ENCODE data around the gene BCL7A.

DNA sequence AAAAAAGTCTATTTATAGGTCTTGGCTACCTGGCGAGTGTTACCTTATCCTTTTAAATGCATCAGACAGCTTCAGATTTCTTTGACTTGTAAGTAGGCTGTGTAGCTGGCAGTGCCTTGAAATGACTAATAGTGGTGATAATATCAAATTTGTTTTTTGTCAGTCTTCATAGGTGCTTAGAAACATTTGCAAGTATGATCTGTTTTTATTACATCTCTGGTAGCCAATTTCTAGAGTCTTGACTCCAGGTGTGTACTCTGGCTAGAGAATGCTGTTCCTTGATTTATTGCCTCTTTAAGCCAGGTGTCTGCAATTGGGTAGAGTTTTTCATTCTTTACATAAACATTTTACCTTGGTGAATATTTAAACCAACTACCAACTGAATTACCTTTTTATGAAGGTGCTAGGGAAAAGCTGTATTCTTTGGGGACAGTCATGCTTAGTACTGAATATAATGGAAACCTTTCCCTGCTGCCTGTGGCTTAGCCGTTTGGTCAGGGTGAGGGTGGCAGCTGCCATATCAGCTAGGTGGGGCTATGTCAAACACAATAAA lies 89.5 kb downstream of the BCL7A start:
- TF ChIP-seq ZSCAN29 (IDR thresholded peaks at IDR 0.05) = no peak
- no peak for TF ChIP-seq ESRRA (IDR thresholded peaks at IDR 0.05; ENCODE audit: borderline replicate concordance, low read depth)
- TF ChIP-seq, protein P1, sequence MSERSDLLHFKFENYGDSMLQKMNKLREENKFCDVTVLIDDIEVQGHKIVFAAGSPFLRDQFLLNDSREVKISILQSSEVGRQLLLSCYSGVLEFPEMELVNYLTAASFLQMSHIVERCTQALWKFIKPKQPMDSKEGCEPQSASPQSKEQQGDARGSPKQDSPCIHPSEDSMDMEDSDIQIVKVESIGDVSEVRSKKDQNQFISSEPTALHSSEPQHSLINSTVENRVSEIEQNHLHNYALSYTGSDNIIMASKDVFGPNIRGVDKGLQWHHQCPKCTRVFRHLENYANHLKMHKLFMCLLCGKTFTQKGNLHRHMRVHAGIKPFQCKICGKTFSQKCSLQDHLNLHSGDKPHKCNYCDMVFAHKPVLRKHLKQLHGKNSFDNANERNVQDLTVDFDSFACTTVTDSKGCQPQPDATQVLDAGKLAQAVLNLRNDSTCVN (CRISPR knock-in tag; IDR thresholded peaks at IDR 0.05) = no peak
- no peak for TF ChIP-seq TAF1 (IDR thresholded peaks at IDR 0.05; ENCODE audit: control insufficient read depth, extremely low read depth, insufficient read depth, low read length, severe bottlenecking)
- TF ChIP-seq, protein P2, sequence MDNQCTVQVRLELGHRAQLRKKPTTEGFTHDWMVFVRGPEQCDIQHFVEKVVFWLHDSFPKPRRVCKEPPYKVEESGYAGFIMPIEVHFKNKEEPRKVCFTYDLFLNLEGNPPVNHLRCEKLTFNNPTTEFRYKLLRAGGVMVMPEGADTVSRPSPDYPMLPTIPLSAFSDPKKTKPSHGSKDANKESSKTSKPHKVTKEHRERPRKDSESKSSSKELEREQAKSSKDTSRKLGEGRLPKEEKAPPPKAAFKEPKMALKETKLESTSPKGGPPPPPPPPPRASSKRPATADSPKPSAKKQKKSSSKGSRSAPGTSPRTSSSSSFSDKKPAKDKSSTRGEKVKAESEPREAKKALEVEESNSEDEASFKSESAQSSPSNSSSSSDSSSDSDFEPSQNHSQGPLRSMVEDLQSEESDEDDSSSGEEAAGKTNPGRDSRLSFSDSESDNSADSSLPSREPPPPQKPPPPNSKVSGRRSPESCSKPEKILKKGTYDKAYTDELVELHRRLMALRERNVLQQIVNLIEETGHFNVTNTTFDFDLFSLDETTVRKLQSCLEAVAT (IDR thresholded peaks at IDR 0.05) = no peak
- no peak for TF ChIP-seq RAD21 (CRISPR knock-in tag; conservative IDR thresholded peaks at IDR 0.05 in 1 of 2, IDR thresholded peaks at IDR 0.05 in 1 of 2)
- TF ChIP-seq ELF4 (CRISPR knock-in tag; IDR thresholded peaks at IDR 0.05) = no peak
- TF ChIP-seq, protein P3, sequence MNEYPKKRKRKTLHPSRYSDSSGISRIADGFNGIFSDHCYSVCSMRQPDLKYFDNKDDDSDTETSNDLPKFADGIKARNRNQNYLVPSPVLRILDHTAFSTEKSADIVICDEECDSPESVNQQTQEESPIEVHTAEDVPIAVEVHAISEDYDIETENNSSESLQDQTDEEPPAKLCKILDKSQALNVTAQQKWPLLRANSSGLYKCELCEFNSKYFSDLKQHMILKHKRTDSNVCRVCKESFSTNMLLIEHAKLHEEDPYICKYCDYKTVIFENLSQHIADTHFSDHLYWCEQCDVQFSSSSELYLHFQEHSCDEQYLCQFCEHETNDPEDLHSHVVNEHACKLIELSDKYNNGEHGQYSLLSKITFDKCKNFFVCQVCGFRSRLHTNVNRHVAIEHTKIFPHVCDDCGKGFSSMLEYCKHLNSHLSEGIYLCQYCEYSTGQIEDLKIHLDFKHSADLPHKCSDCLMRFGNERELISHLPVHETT (CRISPR knock-in tag; conservative IDR thresholded peaks at IDR 0.05 in 1 of 2, IDR thresholded peaks at IDR 0.05 in 1 of 2) = no peak
